K562 (cell line): ENCODE data around the gene KCNG1. TPM values are rescaled to one million over a fixed set of nuclear protein-coding genes. Genes with fewer than 3 reads are reported as not detected.
A peak's percentile ranks its signal among the peaks of the same experiment; 100 is the strongest.

Experiments
- ATAC-seq: fragments of 200-7000 bp; cut with Tn5 transposase; 3 replicates; pipeline ENCODE4 v1.9.1; 2020; ENCODE audit warnings: moderate library complexity
- BruUV-seq: library from RNA; stranded (reverse); fragments of 400-500 nt; replicated peaks from 2 replicates; lab custom pipeline; 2021; lab: Mats Ljungman, UMichigan
- CTCF ChIA-PET: fragments of 300-600 bp; formaldehyde crosslinking; extraction: SDS; loops from one replicate; lab custom pipeline; 2021; ENCODE audit warnings: low intra/inter-chr PET ratio; lab: Yijun Ruan, JAX
- POLR2A ChIA-PET: fragments of 300-600, 350-650 bp; sonication (Branson Sonifier 250); formaldehyde crosslinking; extraction: SDS; loops from one replicate; lab custom pipeline; 2021; ENCODE audit warnings: antibody characterized with exemption, inconsistent platforms; lab: Yijun Ruan, JAX
- DNase-seq, 4 experiments: peaks; one replicate each; pipeline versions ENCODE4 v3.0.0 to v3.0.0-alpha.2; 2011 to 2018; ENCODE audit warnings: low spot score in 3 of 4, mixed read lengths in 3 of 4; ENCODE audit errors: extremely low read depth in 1 of 4
- FAIRE-seq: peaks from 2 replicates; lab custom pipeline; 2011; peaks lifted over from hg19 to GRCh38; lab: Jason Lieb, UNC
- H2AFZ ChIP-seq: 2 replicates; pipeline ENCODE4 v1.6.0; 2011; ENCODE audit warnings: low read depth, low read length, control low read depth, inconsistent platforms
- H3K27ac ChIP-seq: fragments of 200-600 bp; 3 replicates; pipeline ENCODE4 v1.8.0; 2011; ENCODE audit warnings: low read depth, mild to moderate bottlenecking, control low read depth, inconsistent platforms, low read length, moderate library complexity, mixed read lengths; ENCODE audit errors: extremely low read depth
- H3K27me3 ChIP-seq, 2 experiments: fragments of 300-600 bp in 1 of 2; 2 replicates in 1 of 2; 3 replicates in 1 of 2; pipeline versions ENCODE4 v1.6.0 to v1.8.0; 2011; ENCODE audit warnings: inconsistent platforms in 2 of 2, low read length in 2 of 2, mild to moderate bottlenecking in 1 of 2, mixed read lengths in 1 of 2, moderate library complexity in 1 of 2; ENCODE audit not compliant: control insufficient read depth in 2 of 2, insufficient read depth in 2 of 2
- H3K36me3 ChIP-seq: fragments of 300-600 bp; 3 replicates; pipeline ENCODE4 v1.8.0; 2011; ENCODE audit warnings: mild to moderate bottlenecking, low read length, inconsistent platforms; ENCODE audit not compliant: control insufficient read depth, insufficient read depth
- H3K4me1 ChIP-seq, 2 experiments: fragments of 200-600 bp in 1 of 2; replicated peaks in 1 of 2; 2 replicates in 1 of 2; 3 replicates in 1 of 2; pipeline versions ENCODE4 v1.5.1 to v1.8.0; 2011; ENCODE audit warnings: inconsistent platforms in 2 of 2, low read length in 2 of 2, mild to moderate bottlenecking in 1 of 2, mixed read lengths in 1 of 2, moderate library complexity in 1 of 2; ENCODE audit not compliant: control insufficient read depth in 2 of 2, insufficient read depth in 2 of 2
- H3K4me2 ChIP-seq: 2 replicates; pipeline ENCODE4 v1.6.1; 2011; ENCODE audit warnings: low read length, control low read depth, inconsistent platforms, mixed read lengths; ENCODE audit not compliant: insufficient read depth
- H3K4me3 ChIP-seq: fragments of 200-600 bp; sonication (generic), shearing (Covaris generic); 2 replicates; pipeline ENCODE4 v1.5.1; 2016; ENCODE audit warnings: control low read depth, inconsistent platforms
- H3K79me2 ChIP-seq: fragments of 200-600 bp; 3 replicates; pipeline ENCODE4 v1.8.0; 2011; ENCODE audit warnings: low read length, inconsistent platforms; ENCODE audit not compliant: control insufficient read depth, insufficient read depth
- H3K9ac ChIP-seq, 2 experiments: 2 replicates each; pipeline versions ENCODE4 v1.6.0 to v1.6.1; 2011; ENCODE audit warnings: low read depth in 2 of 2, low read length in 2 of 2, control low read depth in 1 of 2, inconsistent platforms in 1 of 2, mild to moderate bottlenecking in 1 of 2, mixed read lengths in 1 of 2; ENCODE audit not compliant: insufficient read depth in 1 of 2
- H3K9me1 ChIP-seq: one replicate; pipeline ENCODE4 v1.6.0; 2011; ENCODE audit warnings: inconsistent platforms, mild to moderate bottlenecking, low read length, moderate library complexity; ENCODE audit not compliant: control insufficient read depth, insufficient read depth
- H3K9me3 ChIP-seq: replicated peaks from 2 replicates; pipeline ENCODE4 v1.5.1; 2011; ENCODE audit warnings: low read depth, low read length, inconsistent platforms; ENCODE audit not compliant: control insufficient read depth, insufficient read depth
- H4K20me1 ChIP-seq: replicated peaks from 2 replicates; pipeline ENCODE4 v1.6.1; 2011; ENCODE audit warnings: low read length, inconsistent platforms, mixed read lengths; ENCODE audit not compliant: control insufficient read depth, insufficient read depth
- CBX2 ChIP-seq: fragments of 200-600 bp; sonication (generic); IDR thresholded peaks from one replicate; pipeline ENCODE4 v1.6.1; 2012; ENCODE audit warnings: mild to moderate bottlenecking, low read length, inconsistent platforms; ENCODE audit not compliant: insufficient read depth, poor library complexity, severe bottlenecking
- CTBP1 ChIP-seq: fragments of 450-650 bp; IDR thresholded peaks from 2 replicates; pipeline ENCODE4 v1.6.1; 2016; ENCODE audit warnings: borderline replicate concordance
- HEY1 ChIP-seq: fragments of 250-450 bp; sonication (Bioruptor Pico); IDR thresholded peaks from 2 replicates; pipeline ENCODE4 v1.5.0; 2020; ENCODE audit warnings: mild to moderate bottlenecking, moderate library complexity, borderline replicate concordance
- KLF13 ChIP-seq: fragments of 450-650 bp; IDR thresholded peaks from 2 replicates; pipeline ENCODE4 v1.6.1; 2016; ENCODE audit warnings: missing genetic modification characterization, low read depth, mild to moderate bottlenecking, missing compliant biosample characterization, moderate library complexity, borderline replicate concordance
- MTA2 ChIP-seq: fragments of 450-650 bp; IDR thresholded peaks from 2 replicates; pipeline ENCODE4 v1.6.1; 2016; ENCODE audit warnings: low read depth
- MYC ChIP-seq, 2 experiments: fragments of 250-450 bp in 1 of 2; sonication (Bioruptor Pico) in 1 of 2; IDR thresholded peaks; 2 replicates each; pipeline versions ENCODE4 v1.5.1 to v1.6.1; 2012 to 2021; ENCODE audit warnings: low read depth in 2 of 2, borderline replicate concordance in 1 of 2, improper control_type of control experiment in 1 of 2, low read length in 1 of 2, mild to moderate bottlenecking in 1 of 2, moderate library complexity in 1 of 2
- NFATC3 ChIP-seq: fragments of 450-650 bp; IDR thresholded peaks from 2 replicates; pipeline ENCODE4 v1.6.1; 2017; ENCODE audit warnings: mild to moderate bottlenecking
- ZFPM2 ChIP-seq: fragments of 250-450 bp; sonication (Bioruptor Pico); IDR thresholded peaks from 2 replicates; pipeline ENCODE4 v1.5.1; 2022; ENCODE audit warnings: mild to moderate bottlenecking
- ZNF57 ChIP-seq: fragments of 450-650 bp; formaldehyde crosslinking; IDR thresholded peaks from 2 replicates; pipeline ENCODE4 v1.4.0; 2020; ENCODE audit warnings: mild to moderate bottlenecking, moderate library complexity
- WGBS: fragments of 100-300 bp; shearing (Covaris generic); methylation state at CpG from one replicate; pipeline ENCODE4 v1.1.6; 2016; ENCODE audit warnings: low coverage, mixed read lengths; ENCODE audit not compliant: insufficient coverage; ENCODE audit errors: missing lambda C conversion rate; 5-methylcytosine and 5-hydroxymethylcytosine counted together
- in situ Hi-C: fragments of 300-500 bp; cut with MboI; formaldehyde crosslinking; loops from 4 replicates; pipeline ENCODE4 v1.15.0; 2018; ENCODE audit warnings: inconsistent platforms, mixed read lengths
- intact Hi-C: fragments of 100-400 bp; cut with micrococcal nuclease; formaldehyde crosslinking; loops from 2 replicates; pipeline ENCODE4 v1.14.2; 2022
- polyA plus RNA-seq, 8 experiments: library from polyadenylated mRNA; depleted of rRNA in 4 of 8; stranded (reverse) in 5 of 8; unstranded in 3 of 8; fragments of >200 nt; fragmentation: Nextera tagmentation in 2 of 8; fragmentation: Illumina TruSeq in 1 of 8; extraction: Ambion mirVana in 2 of 8; extraction: Trizol in 1 of 8; gene quantifications; 2 replicates each; pipeline versions ENCODE4 v1.2.1 to v1.2.3, GENCODE V29; 2011 to 2014; ENCODE audit warnings: inconsistent platforms in 1 of 8, missing spikeins in 1 of 8
- total RNA-seq, 7 experiments: library from RNA; depleted of rRNA in 6 of 7; stranded (reverse); fragments of >200 nt in 6 of 7; fragmentation: Illumina TruSeq in 2 of 7; extraction: Trizol in 2 of 7; gene quantifications; 2 replicates each; pipeline versions ENCODE4 v1.2.1 to v1.2.3, GENCODE V29; 2011 to 2021; ENCODE audit warnings: low replicate concordance in 1 of 7
- TF ChIP-seq, protein P1 (sequence below): fragments of 250-450 bp; sonication (Bioruptor Pico); IDR thresholded peaks from 2 replicates; pipeline ENCODE4 v1.4.0; 2020; ENCODE audit warnings: borderline replicate concordance
- TF ChIP-seq, protein P2 (sequence below): fragments of 450-650 bp; formaldehyde crosslinking; IDR thresholded peaks from 2 replicates; pipeline ENCODE4 v1.4.0; 2022; ENCODE audit warnings: missing genetic modification characterization
- TF ChIP-seq, protein P3 (sequence below): fragments of 450-650 bp; formaldehyde crosslinking; IDR thresholded peaks from 2 replicates; pipeline ENCODE4 v1.4.0; 2022; ENCODE audit warnings: mild to moderate bottlenecking, moderate library complexity
- TF ChIP-seq, protein P4 (sequence below): sonication (generic); formaldehyde crosslinking; IDR thresholded peaks from 2 replicates; pipeline ENCODE4 v1.9.0; 2022; ENCODE audit warnings: mild to moderate bottlenecking, missing genetic modification reagents
- TF ChIP-seq, protein P5 (sequence below): sonication (generic); formaldehyde crosslinking; IDR thresholded peaks from 2 replicates; pipeline ENCODE4 v1.5.0; 2020; ENCODE audit warnings: missing genetic modification reagents

Gene KCNG1
- total and polyA plus RNA-seq, 9 of the 15 experiments (the other 6 are each of a cell fraction or from before 2014, with no cell fraction given) = 0.06 to 1.5 (median 0.22) TPM; not detected in 2

DNA sequence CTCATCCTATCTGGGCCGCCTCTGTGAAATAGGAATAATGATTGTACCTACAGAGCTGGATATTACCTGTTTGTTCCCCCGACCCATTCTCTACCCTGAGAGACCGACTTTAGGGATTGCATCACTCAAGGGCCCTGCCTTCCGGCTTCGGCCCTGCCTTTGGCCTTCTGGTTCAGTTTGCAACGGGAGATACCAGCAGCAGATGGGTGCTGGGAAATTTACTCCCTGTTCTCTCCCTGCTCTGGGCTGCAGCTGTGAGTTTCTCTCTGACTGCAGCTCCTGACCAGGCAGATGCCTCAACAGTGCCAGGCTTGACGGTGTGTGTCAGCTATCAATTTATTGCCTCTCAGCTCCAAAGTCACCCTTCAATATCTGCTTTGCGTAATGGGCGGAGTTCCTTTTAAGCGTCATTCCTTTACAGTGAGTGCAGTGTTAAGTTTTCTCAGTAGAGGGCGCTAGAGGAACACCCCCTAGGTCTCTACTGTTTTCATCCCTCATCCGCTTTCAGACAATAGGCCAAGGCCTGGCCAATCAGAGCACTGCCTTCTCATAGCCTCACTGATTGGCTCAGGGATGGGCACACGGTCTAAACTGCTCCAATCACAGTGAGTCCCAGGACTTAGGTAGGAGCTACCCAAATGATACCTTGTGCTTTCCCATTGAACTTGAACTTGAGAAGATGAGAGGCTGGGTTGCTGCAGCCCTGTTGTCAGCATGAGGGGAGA is 30.0 kb downstream of the KCNG1 start:
- no peak overlapping the region for H3K9ac ChIP-seq
- DNase-seq (peak; percentile 82 to 95 (median 93)), FAIRE-seq (peak; percentile 97), ATAC-seq (peak; percentile 100)
- H3K4me2 ChIP-seq = peak overlapping the region; percentile 41; the same call in 1 of the 2 replicates
- BruUV-seq = no TSS peak
- intact Hi-C loops (loop anchor here (1.0 to 5.0 kb wide), 2 partner anchors 229 to 313 kb away; no protein-coding TSS in a partner anchor), in situ Hi-C loops (loop anchor here (25.0 kb wide), 1 partner anchor 1094 kb away; no protein-coding TSS in a partner anchor)
- no peaks in the 10 kb centered on the region for H3K9me1 ChIP-seq
- H4K20me1 ChIP-seq = no peaks in the 10 kb centered on the region; the same call in 1 of the 2 replicates
- ChIA-PET POLR2A (interaction anchor here (0.5 to 2.0 kb wide), 5 partner anchors 11 to 320 kb away, joined by 3 to 4 read pairs (median 3); no protein-coding TSS in a partner anchor), CTCF (interaction anchor here (0.6 to 0.8 kb wide), 5 partner anchors 18 to 631 kb away, joined by 3 read pairs; no protein-coding TSS in a partner anchor)
- H3K4me1 ChIP-seq = 0 out of 5 replicates have a peak, but pooled peaks cover 0 to 5% of the 10 kb centered on the region in 2 experiments
- peaks cover 14 to 38% of the 10 kb centered on the region in 2 experiments; a peak in 4 of 5 replicates for H3K27me3 ChIP-seq
- H2AFZ ChIP-seq = 0 out of 2 replicates have a peak overlapping the region, but pooled peaks have one; percentile 42
- WGBS = 12% methylated on average over 13 of the region's 13 CpGs
- no peak overlapping the region for H3K4me3 ChIP-seq
- H3K79me2 ChIP-seq = no peaks in the 10 kb centered on the region
- no peak overlapping the region for H3K27ac ChIP-seq
- no peaks in the 10 kb centered on the region for H3K36me3 ChIP-seq
- H3K9me3 ChIP-seq = no peaks in the 10 kb centered on the region
- TF ChIP-seq MTA2 (no peak), KLF13 (tag) (no peak), CTBP1 (peak; percentile 76), CBX2 (no peak), ZFPM2 (CRISPR knock-in tag) (no peak), NFATC3 (no peak), MYC (IDR thresholded peaks at IDR 0.05; ENCODE audit: low read depth, low read length) (no peak; the same call in 1 of the 2 replicates), MYC (CRISPR knock-in tag; IDR thresholded peaks at IDR 0.05; ENCODE audit: borderline replicate concordance, low read depth) (no peak), HEY1 (CRISPR knock-in tag) (no peak), ZNF57 (CRISPR knock-in tag) (no peak)
- TF ChIP-seq, protein P1, sequence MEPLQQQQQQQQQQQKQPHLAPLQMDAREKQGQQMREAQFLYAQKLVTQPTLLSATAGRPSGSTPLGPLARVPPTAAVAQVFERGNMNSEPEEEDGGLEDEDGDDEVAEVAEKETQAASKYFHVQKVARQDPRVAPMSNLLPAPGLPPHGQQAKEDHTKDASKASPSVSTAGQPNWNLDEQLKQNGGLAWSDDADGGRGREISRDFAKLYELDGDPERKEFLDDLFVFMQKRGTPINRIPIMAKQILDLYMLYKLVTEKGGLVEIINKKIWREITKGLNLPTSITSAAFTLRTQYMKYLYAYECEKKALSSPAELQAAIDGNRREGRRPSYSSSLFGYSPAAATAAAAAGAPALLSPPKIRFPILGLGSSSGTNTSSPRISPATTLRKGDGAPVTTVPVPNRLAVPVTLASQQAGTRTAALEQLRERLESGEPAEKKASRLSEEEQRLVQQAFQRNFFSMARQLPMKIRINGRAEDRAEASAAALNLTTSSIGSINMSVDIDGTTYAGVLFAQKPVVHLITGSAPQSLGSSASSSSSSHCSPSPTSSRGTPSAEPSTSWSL (CRISPR knock-in tag) = no peak
- TF ChIP-seq, protein P2, sequence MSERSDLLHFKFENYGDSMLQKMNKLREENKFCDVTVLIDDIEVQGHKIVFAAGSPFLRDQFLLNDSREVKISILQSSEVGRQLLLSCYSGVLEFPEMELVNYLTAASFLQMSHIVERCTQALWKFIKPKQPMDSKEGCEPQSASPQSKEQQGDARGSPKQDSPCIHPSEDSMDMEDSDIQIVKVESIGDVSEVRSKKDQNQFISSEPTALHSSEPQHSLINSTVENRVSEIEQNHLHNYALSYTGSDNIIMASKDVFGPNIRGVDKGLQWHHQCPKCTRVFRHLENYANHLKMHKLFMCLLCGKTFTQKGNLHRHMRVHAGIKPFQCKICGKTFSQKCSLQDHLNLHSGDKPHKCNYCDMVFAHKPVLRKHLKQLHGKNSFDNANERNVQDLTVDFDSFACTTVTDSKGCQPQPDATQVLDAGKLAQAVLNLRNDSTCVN (CRISPR knock-in tag) = no peak
- TF ChIP-seq, protein P3, sequence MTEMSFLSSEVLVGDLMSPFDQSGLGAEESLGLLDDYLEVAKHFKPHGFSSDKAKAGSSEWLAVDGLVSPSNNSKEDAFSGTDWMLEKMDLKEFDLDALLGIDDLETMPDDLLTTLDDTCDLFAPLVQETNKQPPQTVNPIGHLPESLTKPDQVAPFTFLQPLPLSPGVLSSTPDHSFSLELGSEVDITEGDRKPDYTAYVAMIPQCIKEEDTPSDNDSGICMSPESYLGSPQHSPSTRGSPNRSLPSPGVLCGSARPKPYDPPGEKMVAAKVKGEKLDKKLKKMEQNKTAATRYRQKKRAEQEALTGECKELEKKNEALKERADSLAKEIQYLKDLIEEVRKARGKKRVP (CRISPR knock-in tag) = 0 out of 2 replicates have a peak, but pooled peaks have one; percentile 39
- TF ChIP-seq, protein P4, sequence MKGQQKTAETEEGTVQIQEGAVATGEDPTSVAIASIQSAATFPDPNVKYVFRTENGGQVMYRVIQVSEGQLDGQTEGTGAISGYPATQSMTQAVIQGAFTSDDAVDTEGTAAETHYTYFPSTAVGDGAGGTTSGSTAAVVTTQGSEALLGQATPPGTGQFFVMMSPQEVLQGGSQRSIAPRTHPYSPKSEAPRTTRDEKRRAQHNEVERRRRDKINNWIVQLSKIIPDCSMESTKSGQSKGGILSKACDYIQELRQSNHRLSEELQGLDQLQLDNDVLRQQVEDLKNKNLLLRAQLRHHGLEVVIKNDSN (CRISPR knock-in tag) = peak; percentile 80
- TF ChIP-seq, protein P5, sequence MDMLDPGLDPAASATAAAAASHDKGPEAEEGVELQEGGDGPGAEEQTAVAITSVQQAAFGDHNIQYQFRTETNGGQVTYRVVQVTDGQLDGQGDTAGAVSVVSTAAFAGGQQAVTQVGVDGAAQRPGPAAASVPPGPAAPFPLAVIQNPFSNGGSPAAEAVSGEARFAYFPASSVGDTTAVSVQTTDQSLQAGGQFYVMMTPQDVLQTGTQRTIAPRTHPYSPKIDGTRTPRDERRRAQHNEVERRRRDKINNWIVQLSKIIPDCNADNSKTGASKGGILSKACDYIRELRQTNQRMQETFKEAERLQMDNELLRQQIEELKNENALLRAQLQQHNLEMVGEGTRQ (CRISPR knock-in tag) = peak; percentile 72
